ENCODE measurements around the gene CD99L2. TPM values are rescaled to one million over a fixed set of nuclear protein-coding genes. Genes with fewer than 3 reads are reported as not detected.

CD99L2 gene
- total RNA-seq, 1 donor from 2014 or later, result 30.8 TPM

GRCh38 chrX:150926304-150926703, 27.8 kb upstream of the CD99L2 start:
- Mint-ChIP-seq H3K4me3 (no peak overlapping the region), H3K27me3 (ENCODE audit: low read depth) (no peaks in the 10 kb centered on the region), H3K27ac (no peak overlapping the region), H3K9me3 (peaks cover 16% of the 10 kb centered on the region), H3K4me1 (no peaks in the 10 kb centered on the region), H3K36me3 (no peaks in the 10 kb centered on the region)
- DNase-seq (ENCODE audit: low spot score in 2 of 2, unreplicated experiment in 2 of 2), result no peak
- no peak for TF ChIP-seq CTCF (IDR thresholded peaks at IDR 0.05; ENCODE audit: unreplicated experiment)

GRCh38 chrX:150919401-150919800, 20.9 kb upstream of the CD99L2 start:
- no peaks in the 10 kb centered on the region for H3K27me3 Mint-ChIP-seq (ENCODE audit: low read depth)

GRCh38 chrX:150913511-150913910, 15.0 kb upstream of the CD99L2 start:
- Mint-ChIP-seq H3K4me3 (no peak overlapping the region), H3K4me1 (no peaks in the 10 kb centered on the region), H3K27me3 (ENCODE audit: low read depth) (no peaks in the 10 kb centered on the region), H3K27ac (no peak overlapping the region), H3K36me3 (no peaks in the 10 kb centered on the region), H3K9me3 (peaks cover 26% of the 10 kb centered on the region)
- no peak for TF ChIP-seq CTCF (IDR thresholded peaks at IDR 0.05; ENCODE audit: unreplicated experiment)
- DNase-seq (ENCODE audit: low spot score in 2 of 2, unreplicated experiment in 2 of 2), result no peak

More at GRCh38 chrX:150919401-150919800, 20.9 kb upstream of the CD99L2 start:
- TF ChIP-seq CTCF (IDR thresholded peaks at IDR 0.05; ENCODE audit: unreplicated experiment), result no peak
- H3K27ac Mint-ChIP-seq, result no peak overlapping the region
- peaks cover 13% of the 10 kb centered on the region for H3K9me3 Mint-ChIP-seq
- DNase-seq (ENCODE audit: low spot score in 2 of 2, unreplicated experiment in 2 of 2), result no peak
- no peak overlapping the region for H3K4me3 Mint-ChIP-seq
- no peaks in the 10 kb centered on the region for H3K36me3 Mint-ChIP-seq
- no peaks in the 10 kb centered on the region for H3K4me1 Mint-ChIP-seq

GRCh38 chrX:150907474-150907873, 9.0 kb upstream of the CD99L2 start:
- Mint-ChIP-seq H3K36me3 (no peaks in the 10 kb centered on the region), H3K9me3 (peaks cover 15% of the 10 kb centered on the region), H3K4me3 (no peak overlapping the region)

GRCh38 chrX:150906694-150907093, 8.2 kb upstream of the CD99L2 start:
- H3K27me3 Mint-ChIP-seq (ENCODE audit: low read depth), result peaks cover 3% of the 10 kb centered on the region
- H3K9me3 Mint-ChIP-seq, result peaks cover 9% of the 10 kb centered on the region
- no peak overlapping the region for H3K4me3 Mint-ChIP-seq
- H3K27ac Mint-ChIP-seq, result no peak overlapping the region
- no peak for TF ChIP-seq CTCF (IDR thresholded peaks at IDR 0.05; ENCODE audit: unreplicated experiment)
- no peaks in the 10 kb centered on the region for H3K4me1 Mint-ChIP-seq
- no peaks in the 10 kb centered on the region for H3K36me3 Mint-ChIP-seq
- no peak for DNase-seq (ENCODE audit: low spot score in 2 of 2, unreplicated experiment in 2 of 2)

More at GRCh38 chrX:150907474-150907873, 9.0 kb upstream of the CD99L2 start:
- H3K4me1 Mint-ChIP-seq, result no peaks in the 10 kb centered on the region
- no peak overlapping the region for H3K27ac Mint-ChIP-seq
- no peak for TF ChIP-seq CTCF (IDR thresholded peaks at IDR 0.05; ENCODE audit: unreplicated experiment)
- DNase-seq (ENCODE audit: low spot score in 2 of 2, unreplicated experiment in 2 of 2), result no peak
- H3K27me3 Mint-ChIP-seq (ENCODE audit: low read depth), result peaks cover 3% of the 10 kb centered on the region

GRCh38 chrX:150905293-150905692, 6.8 kb upstream of the CD99L2 start:
- no peak for DNase-seq (ENCODE audit: low spot score in 2 of 2, unreplicated experiment in 2 of 2)
- H3K27ac Mint-ChIP-seq, result no peak overlapping the region
- peaks cover 16% of the 10 kb centered on the region for H3K9me3 Mint-ChIP-seq

More at GRCh38 chrX:150905293-150905692, 6.8 kb upstream of the CD99L2 start:
- Mint-ChIP-seq H3K27me3 (ENCODE audit: low read depth) (peaks cover 4% of the 10 kb centered on the region), H3K4me1 (no peaks in the 10 kb centered on the region), H3K4me3 (no peak overlapping the region), H3K36me3 (no peaks in the 10 kb centered on the region)
- TF ChIP-seq CTCF (IDR thresholded peaks at IDR 0.05; ENCODE audit: unreplicated experiment), result no peak
